ENCODE results near the gene ICAM1. TPM values are rescaled to one million over a fixed set of nuclear protein-coding genes. Genes with fewer than 3 reads are reported as not detected.

Gene ICAM1
- polyA plus RNA-seq, 1 donor (not counting 4 experiments of a cell fraction or from before 2014, with no cell fraction given): 0.30 TPM

DNA sequence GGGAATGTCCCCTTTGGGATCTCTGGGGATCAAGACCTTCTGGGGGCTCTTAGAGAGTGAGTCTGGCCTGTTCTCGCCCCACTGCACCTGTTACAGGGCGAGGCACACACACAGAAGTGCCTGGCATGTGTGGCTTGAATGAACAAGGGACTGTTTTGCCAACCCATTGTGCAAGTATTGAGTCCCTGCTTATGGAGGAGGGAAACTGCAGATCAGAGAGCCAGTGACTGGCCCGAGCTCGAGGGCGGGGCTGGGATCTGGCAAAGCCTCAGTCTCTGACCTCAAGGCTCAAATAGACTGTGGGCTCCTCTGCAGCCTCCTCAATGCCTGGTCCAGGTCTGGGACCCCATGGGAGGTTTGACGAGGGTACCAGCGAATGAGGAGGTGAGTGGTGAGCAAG lies 56.9 kb downstream of the ICAM1 start:
- Histone ChIP-seq H3K9ac (ENCODE audit: control insufficient read depth, extremely low read depth, insufficient read depth, low read length) (no peak overlapping the region), H3K4me1 (ENCODE audit: control insufficient read depth, extremely low read depth, insufficient read depth, low read length) (peaks cover 8% of the 10 kb centered on the region), H3K27ac (ENCODE audit: control insufficient read depth, insufficient read depth, low read length) (no peak overlapping the region), H4K20me1 (ENCODE audit: control insufficient read depth, extremely low read depth, insufficient read depth, low read length) (no peaks in the 10 kb centered on the region), H3K4me2 (ENCODE audit: control insufficient read depth, extremely low read depth, insufficient read depth, low read depth, low read length) (no peak overlapping the region), H2AFZ (ENCODE audit: control insufficient read depth, low read length) (no peak overlapping the region), H3K27me3 (ENCODE audit: control insufficient read depth, extremely low read depth, insufficient read depth, low read length) (no peaks in the 10 kb centered on the region), H3K36me3 (ENCODE audit: control insufficient read depth in 2 of 2, extremely low read depth in 1 of 2, insufficient read depth in 2 of 2, low read length in 2 of 2) (peaks cover 23 to 36% of the 10 kb centered on the region in 2 experiments), H3K79me2 (ENCODE audit: control insufficient read depth, insufficient read depth, low read length) (peaks cover 33% of the 10 kb centered on the region), H3K9me1 (ENCODE audit: control insufficient read depth, extremely low read depth, insufficient read depth, low read length) (no peaks in the 10 kb centered on the region), H3K4me3 (ENCODE audit: control insufficient read depth in 2 of 3, extremely low read depth in 1 of 3, insufficient read depth in 2 of 3, low read depth in 1 of 3, low read length in 3 of 3) (no peak overlapping the region), H3K9me3 (ENCODE audit: control insufficient read depth, low read depth, low read length) (no peaks in the 10 kb centered on the region)
- TF ChIP-seq, protein P1, sequence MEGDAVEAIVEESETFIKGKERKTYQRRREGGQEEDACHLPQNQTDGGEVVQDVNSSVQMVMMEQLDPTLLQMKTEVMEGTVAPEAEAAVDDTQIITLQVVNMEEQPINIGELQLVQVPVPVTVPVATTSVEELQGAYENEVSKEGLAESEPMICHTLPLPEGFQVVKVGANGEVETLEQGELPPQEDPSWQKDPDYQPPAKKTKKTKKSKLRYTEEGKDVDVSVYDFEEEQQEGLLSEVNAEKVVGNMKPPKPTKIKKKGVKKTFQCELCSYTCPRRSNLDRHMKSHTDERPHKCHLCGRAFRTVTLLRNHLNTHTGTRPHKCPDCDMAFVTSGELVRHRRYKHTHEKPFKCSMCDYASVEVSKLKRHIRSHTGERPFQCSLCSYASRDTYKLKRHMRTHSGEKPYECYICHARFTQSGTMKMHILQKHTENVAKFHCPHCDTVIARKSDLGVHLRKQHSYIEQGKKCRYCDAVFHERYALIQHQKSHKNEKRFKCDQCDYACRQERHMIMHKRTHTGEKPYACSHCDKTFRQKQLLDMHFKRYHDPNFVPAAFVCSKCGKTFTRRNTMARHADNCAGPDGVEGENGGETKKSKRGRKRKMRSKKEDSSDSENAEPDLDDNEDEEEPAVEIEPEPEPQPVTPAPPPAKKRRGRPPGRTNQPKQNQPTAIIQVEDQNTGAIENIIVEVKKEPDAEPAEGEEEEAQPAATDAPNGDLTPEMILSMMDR (optimal IDR thresholded peaks at IDR 0.05 in 1 of 3, IDR thresholded peaks at IDR 0.05 in 1 of 3, conservative IDR thresholded peaks at IDR 0.05 in 1 of 3; ENCODE audit: extremely low read depth in 1 of 3, insufficient read depth in 2 of 3, low read length in 3 of 3): no peak
- no peak for TF ChIP-seq EZH2 (IDR thresholded peaks at IDR 0.05; ENCODE audit: low read length)
- dilution Hi-C loops (cut with MboI; ENCODE audit: extremely low pct_ligation_motif_present, low sequenced_read_pairs): no loop called here
- DNase-seq (ENCODE audit: low read depth, low spot score) (no peak), FAIRE-seq (no peak)

DNA sequence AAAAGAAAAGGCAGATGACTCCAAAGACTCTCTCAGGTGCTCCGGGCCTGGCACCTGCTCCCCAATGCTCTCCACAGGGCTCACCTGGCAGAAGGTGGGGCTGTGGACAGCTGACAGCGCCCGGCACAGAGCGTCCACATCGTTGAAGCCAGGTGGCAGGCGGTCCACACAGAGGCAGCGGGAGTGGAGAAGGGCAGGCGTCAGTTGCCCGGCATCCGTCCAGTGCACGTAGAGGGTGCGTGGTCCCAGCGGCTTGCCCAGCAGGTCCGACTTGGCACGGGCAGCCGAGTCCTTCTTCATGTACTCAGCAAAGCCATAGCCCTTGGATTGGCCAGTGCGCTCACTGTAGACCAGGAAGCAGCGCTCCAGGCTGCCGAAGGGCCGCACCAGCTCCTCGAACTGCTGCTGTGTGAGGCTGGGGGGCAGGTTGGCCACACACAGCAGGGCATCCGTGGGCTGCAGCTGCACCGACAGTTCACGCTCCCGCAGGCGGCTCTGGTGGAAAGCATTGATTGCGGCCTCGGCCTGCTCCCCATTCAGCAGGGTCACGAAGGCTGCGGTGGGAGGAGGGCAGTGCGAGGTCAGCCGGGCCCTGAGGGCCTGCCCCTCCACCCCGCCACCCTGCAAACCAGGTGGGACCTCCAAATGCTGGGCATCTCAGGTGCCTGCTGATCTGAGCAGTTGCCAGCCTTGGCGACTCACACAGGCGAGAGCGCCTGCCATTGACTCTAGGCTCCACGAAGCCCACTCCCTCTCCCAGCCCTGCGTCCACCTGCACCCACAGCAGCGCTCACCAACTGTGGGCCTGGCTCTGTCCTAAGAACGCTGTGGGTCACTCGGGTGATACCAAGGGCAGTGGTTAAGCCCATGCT lies 57.9 kb downstream of the ICAM1 start:
- H2AFZ ChIP-seq (ENCODE audit: control insufficient read depth, low read length): no peak overlapping the region
- H3K9me3 ChIP-seq (ENCODE audit: control insufficient read depth, low read depth, low read length): no peaks in the 10 kb centered on the region
- H3K4me2 ChIP-seq (ENCODE audit: control insufficient read depth, extremely low read depth, insufficient read depth, low read depth, low read length): no peak overlapping the region
- H3K4me3 ChIP-seq (ENCODE audit: control insufficient read depth in 2 of 3, extremely low read depth in 1 of 3, insufficient read depth in 2 of 3, low read depth in 1 of 3, low read length in 3 of 3): no peak overlapping the region
- dilution Hi-C loops (cut with MboI; ENCODE audit: extremely low pct_ligation_motif_present, low sequenced_read_pairs): no loop called here
- FAIRE-seq (no peak), DNase-seq (ENCODE audit: low read depth, low spot score) (no peak)
- no peak overlapping the region for H3K27ac ChIP-seq (ENCODE audit: control insufficient read depth, insufficient read depth, low read length)
- H3K27me3 ChIP-seq (ENCODE audit: control insufficient read depth, extremely low read depth, insufficient read depth, low read length): no peaks in the 10 kb centered on the region
- peaks cover 23 to 32% of the 10 kb centered on the region in 2 experiments for H3K36me3 ChIP-seq (ENCODE audit: control insufficient read depth in 2 of 2, extremely low read depth in 1 of 2, insufficient read depth in 2 of 2, low read length in 2 of 2)
- TF ChIP-seq EZH2 (IDR thresholded peaks at IDR 0.05; ENCODE audit: low read length): no peak
- TF ChIP-seq, protein P1 (optimal IDR thresholded peaks at IDR 0.05 in 1 of 3, IDR thresholded peaks at IDR 0.05 in 1 of 3, conservative IDR thresholded peaks at IDR 0.05 in 1 of 3; ENCODE audit: extremely low read depth in 1 of 3, insufficient read depth in 2 of 3, low read length in 3 of 3): no peak
- H3K9ac ChIP-seq (ENCODE audit: control insufficient read depth, extremely low read depth, insufficient read depth, low read length): no peak overlapping the region
- H3K79me2 ChIP-seq (ENCODE audit: control insufficient read depth, insufficient read depth, low read length): peaks cover 36% of the 10 kb centered on the region
- peaks cover 10% of the 10 kb centered on the region for H3K4me1 ChIP-seq (ENCODE audit: control insufficient read depth, extremely low read depth, insufficient read depth, low read length)
- no peaks in the 10 kb centered on the region for H4K20me1 ChIP-seq (ENCODE audit: control insufficient read depth, extremely low read depth, insufficient read depth, low read length)
- H3K9me1 ChIP-seq (ENCODE audit: control insufficient read depth, extremely low read depth, insufficient read depth, low read length): no peaks in the 10 kb centered on the region
